H1 (cell line): ENCODE data around the gene SEMA7A. TPM values are rescaled to one million over a fixed set of nuclear protein-coding genes. Genes with fewer than 3 reads are reported as not detected.

Experiments used
- CTCF ChIA-PET: fragments of 300-600 bp; sonication (Branson Sonifier 250); formaldehyde crosslinking; loops from one replicate; lab custom pipeline; 2021; ENCODE audit not compliant: partially characterized antibody; lab: Charles Lee
- POLR2A ChIA-PET: fragments of 300-600 bp; sonication (Branson Sonifier 250); formaldehyde crosslinking; loops from one replicate; lab custom pipeline; 2021; ENCODE audit warnings: inconsistent platforms; ENCODE audit not compliant: partially characterized antibody; lab: Charles Lee
- DNase-seq, 2 experiments: peaks; one replicate each; pipeline versions ENCODE4 v3.0.0 to v3.0.0-alpha.2; 2010 to 2022; ENCODE audit warnings: low spot score in 2 of 2, low read depth in 1 of 2, mixed read lengths in 1 of 2
- FAIRE-seq: peaks from 2 replicates; lab custom pipeline; 2011; peaks lifted over from hg19 to GRCh38; lab: Jason Lieb, UNC
- H2AFZ ChIP-seq: 2 replicates; pipeline ENCODE4 v1.8.1; 2012; ENCODE audit warnings: low read length, inconsistent platforms
- H2AK5ac ChIP-seq: 2 replicates; pipeline ENCODE4 v1.6.1; 2013; ENCODE audit warnings: low read depth, low read length
- H2BK120ac ChIP-seq: replicated peaks from 2 replicates; pipeline ENCODE3; 2013; ENCODE audit warnings: low read depth, low read length, inconsistent platforms
- H2BK12ac ChIP-seq: 2 replicates; pipeline ENCODE4 v1.6.1; 2013; ENCODE audit warnings: low read depth, low read length
- H2BK15ac ChIP-seq: 2 replicates; pipeline ENCODE4 v1.6.1; 2013; ENCODE audit warnings: low read length
- H2BK20ac ChIP-seq: 2 replicates; pipeline ENCODE4 v1.6.1; 2013; ENCODE audit warnings: low read length
- H2BK5ac ChIP-seq: 2 replicates; pipeline ENCODE4 v1.6.1; 2013; ENCODE audit warnings: low read depth, low read length
- H3K14ac ChIP-seq: 2 replicates; pipeline ENCODE4 v1.6.1; 2013; ENCODE audit warnings: inconsistent platforms; ENCODE audit not compliant: insufficient read length
- H3K18ac ChIP-seq: 2 replicates; pipeline ENCODE4 v1.6.1; 2013; ENCODE audit warnings: low read length; ENCODE audit errors: extremely low read depth
- H3K23ac ChIP-seq: 2 replicates; pipeline ENCODE4 v1.6.1; 2013; ENCODE audit warnings: inconsistent platforms; ENCODE audit not compliant: insufficient read length
- H3K23me2 ChIP-seq: 2 replicates; pipeline ENCODE4 v1.6.1; 2013; ENCODE audit warnings: low read depth, low read length
- H3K27ac ChIP-seq: 2 replicates; pipeline ENCODE4 v1.6.1; 2011; ENCODE audit warnings: low read depth, low read length, inconsistent platforms
- H3K27me3 ChIP-seq, 4 experiments: replicated peaks in 1 of 4; 1 replicate in 1 of 4; 2 replicates in 3 of 4; pipeline versions ENCODE4 v1.6.1 to v1.8.1; 2011 to 2013; ENCODE audit warnings: low read length in 3 of 4, mild to moderate bottlenecking in 3 of 4, inconsistent platforms in 2 of 4, mixed read lengths in 2 of 4, moderate library complexity in 1 of 4; ENCODE audit not compliant: control insufficient read depth in 3 of 4, insufficient read depth in 3 of 4; ENCODE audit errors: extremely low read depth in 1 of 4
- H3K36me3 ChIP-seq, 4 experiments: 2 replicates each; pipeline versions ENCODE4 v1.6.1 to v1.8.1; 2011 to 2013; ENCODE audit warnings: mild to moderate bottlenecking in 4 of 4, low read length in 3 of 4, moderate library complexity in 2 of 4, control low read depth in 1 of 4, inconsistent platforms in 1 of 4; ENCODE audit not compliant: insufficient read depth in 4 of 4, control insufficient read depth in 2 of 4
- H3K4ac ChIP-seq: replicated peaks from 2 replicates; pipeline ENCODE3; 2013; ENCODE audit warnings: low read length, low read depth, mixed read lengths, inconsistent platforms; ENCODE audit not compliant: insufficient read length
- H3K4me1 ChIP-seq, 4 experiments: replicated peaks in 1 of 4; 1 replicate in 1 of 4; 2 replicates in 3 of 4; pipeline versions ENCODE4 v1.6.1 to v1.8.1; 2011 to 2013; ENCODE audit warnings: low read length in 3 of 4, inconsistent platforms in 2 of 4, mixed read lengths in 1 of 4; ENCODE audit not compliant: insufficient read depth in 4 of 4, control insufficient read depth in 3 of 4
- H3K4me2 ChIP-seq, 2 experiments: 2 replicates each; pipeline versions ENCODE4 v1.6.1 to v1.8.1; 2011 to 2013; ENCODE audit warnings: low read depth in 2 of 2, low read length in 2 of 2, control low read depth in 1 of 2, inconsistent platforms in 1 of 2, mild to moderate bottlenecking in 1 of 2; ENCODE audit not compliant: insufficient read depth in 1 of 2
- H3K4me3 ChIP-seq, 4 experiments: fragments of 200-600, 300-600 bp in 1 of 4; sonication (generic), shearing (Covaris generic), sonication (Bioruptor Twin) in 1 of 4; 2 replicates each; pipeline versions ENCODE4 v1.5.1 to v1.8.1; 2011 to 2016; ENCODE audit warnings: low read length in 4 of 4, low read depth in 3 of 4, control low read depth in 2 of 4, inconsistent platforms in 2 of 4, mild to moderate bottlenecking in 2 of 4, mixed read lengths in 1 of 4, moderate library complexity in 1 of 4; ENCODE audit not compliant: insufficient read depth in 2 of 4; ENCODE audit errors: extremely low read depth in 1 of 4
- H3K56ac ChIP-seq: replicated peaks from 2 replicates; pipeline ENCODE3; 2013; ENCODE audit warnings: low read depth, mild to moderate bottlenecking, mixed read lengths, low read length, inconsistent platforms; ENCODE audit not compliant: insufficient read length
- H3K79me1 ChIP-seq: 2 replicates; pipeline ENCODE4 v1.6.1; 2013; ENCODE audit warnings: low read depth, low read length, control low read depth
- H3K79me2 ChIP-seq, 2 experiments: 2 replicates each; pipeline versions ENCODE4 v1.6.1 to v1.8.1; 2012 to 2013; ENCODE audit warnings: low read length in 2 of 2, mild to moderate bottlenecking in 2 of 2, inconsistent platforms in 1 of 2; ENCODE audit not compliant: insufficient read depth in 2 of 2, control insufficient read depth in 1 of 2
- H3K9ac ChIP-seq, 4 experiments: replicated peaks in 1 of 4; 1 replicate in 1 of 4; 2 replicates in 3 of 4; pipeline versions ENCODE4 v1.6.1 to v1.8.1; 2011 to 2013; ENCODE audit warnings: low read depth in 3 of 4, low read length in 3 of 4, control low read depth in 2 of 4, mild to moderate bottlenecking in 2 of 4, moderate library complexity in 2 of 4, inconsistent platforms in 1 of 4; ENCODE audit errors: extremely low read depth in 1 of 4
- H3K9me3 ChIP-seq, 2 experiments: 2 replicates each; pipeline versions ENCODE4 v1.6.1 to v1.8.1; 2012 to 2013; ENCODE audit warnings: mild to moderate bottlenecking in 2 of 2, moderate library complexity in 2 of 2, control low read depth in 1 of 2, inconsistent platforms in 1 of 2, low read depth in 1 of 2, low read length in 1 of 2, mixed read lengths in 1 of 2; ENCODE audit not compliant: insufficient read depth in 2 of 2
- H4K20me1 ChIP-seq, 2 experiments: replicated peaks in 1 of 2; 2 replicates each; pipeline versions ENCODE3 to v1.8.1; 2011 to 2013; ENCODE audit warnings: inconsistent platforms in 2 of 2, low read length in 2 of 2, mild to moderate bottlenecking in 1 of 2; ENCODE audit not compliant: insufficient read depth in 2 of 2, control insufficient read depth in 1 of 2
- H4K5ac ChIP-seq: 2 replicates; pipeline ENCODE4 v1.6.1; 2013; ENCODE audit warnings: low read length, low read depth, mixed read lengths, inconsistent platforms; ENCODE audit not compliant: insufficient read length
- H4K8ac ChIP-seq: 2 replicates; pipeline ENCODE4 v1.8.0; 2013; ENCODE audit warnings: mild to moderate bottlenecking, moderate library complexity, low read length, inconsistent platforms; ENCODE audit not compliant: insufficient read depth; ENCODE audit errors: extremely low read depth
- H4K91ac ChIP-seq: replicated peaks from 2 replicates; pipeline ENCODE3; 2013; ENCODE audit warnings: low read length, mixed read lengths, inconsistent platforms; ENCODE audit not compliant: insufficient read length
- CBX8 ChIP-seq: fragments of 300-800, 300-1000 bp; sonication (generic); IDR thresholded peaks from 2 replicates; pipeline ENCODE4 v1.7.1; 2016; ENCODE audit warnings: low read depth, low read length, borderline replicate concordance
- CHD1 ChIP-seq: IDR thresholded peaks from 2 replicates; pipeline ENCODE4 v1.6.1; 2012; ENCODE audit warnings: low read depth, low read length, improper control_type of control experiment
- CREB1 ChIP-seq: IDR thresholded peaks from 2 replicates; pipeline ENCODE4 v1.6.1; 2012; ENCODE audit warnings: inconsistent platforms
- CTBP2 ChIP-seq: IDR thresholded peaks from 2 replicates; pipeline ENCODE4 v1.7.0; 2011; ENCODE audit warnings: borderline replicate concordance, mild to moderate bottlenecking, moderate library complexity, mixed read lengths, low read length; ENCODE audit not compliant: insufficient read depth, insufficient read length
- GTF2F1 ChIP-seq: IDR thresholded peaks from 2 replicates; pipeline ENCODE4 v1.6.1; 2012; ENCODE audit warnings: low read depth, low read length, improper control_type of control experiment, borderline replicate concordance
- HDAC6 ChIP-seq: IDR thresholded peaks from one replicate; pipeline ENCODE4 v1.7.1; 2012; ENCODE audit warnings: low read depth, mild to moderate bottlenecking, inconsistent platforms, low read length, moderate library complexity
- JUN ChIP-seq: IDR thresholded peaks from 2 replicates; pipeline ENCODE4 v1.6.1; 2011; ENCODE audit warnings: low read depth, mild to moderate bottlenecking, improper control_type of control experiment, low read length
- JUND ChIP-seq: IDR thresholded peaks from 2 replicates; pipeline ENCODE4 v1.6.1; 2011; ENCODE audit warnings: mild to moderate bottlenecking, improper control_type of control experiment, low read length
- KDM1A ChIP-seq: fragments of 200-600, 300-600 bp; sonication (generic); IDR thresholded peaks from 2 replicates; pipeline ENCODE4 v1.7.1; 2016; ENCODE audit warnings: mild to moderate bottlenecking, low read length, borderline replicate concordance
- POU5F1 ChIP-seq: IDR thresholded peaks from 2 replicates; pipeline ENCODE4 v1.6.1; 2011; ENCODE audit warnings: low read depth, mild to moderate bottlenecking, low read length, moderate library complexity
- SIN3A ChIP-seq, 2 experiments: IDR thresholded peaks in 1 of 2; conservative IDR thresholded peaks in 1 of 2; 2 replicates each; pipeline ENCODE4 v1.6.1; 2011 to 2012; ENCODE audit warnings: low read length in 2 of 2, improper control_type of control experiment in 1 of 2, low read depth in 1 of 2, mild to moderate bottlenecking in 1 of 2
- SRF ChIP-seq: IDR thresholded peaks from 2 replicates; pipeline ENCODE4 v1.6.1; 2011; ENCODE audit warnings: mild to moderate bottlenecking, low read depth, low read length, moderate library complexity
- TEAD4 ChIP-seq: IDR thresholded peaks from 2 replicates; pipeline ENCODE4 v1.6.1; 2012; ENCODE audit warnings: low read depth, low read length, inconsistent platforms, mixed read lengths
- WGBS, 2 experiments: shearing (Covaris generic) in 1 of 2; methylation state at CpG; one replicate each; pipeline versions ENCODE4 v1.1.6 to v1.1.7; 2013 to 2015; ENCODE audit warnings: low lambda C conversion rate in 2 of 2, mixed read lengths in 2 of 2, inconsistent platforms in 1 of 2, low coverage in 1 of 2, missing lambda C conversion rate in 1 of 2; ENCODE audit not compliant: insufficient replicate concordance in 2 of 2, insufficient coverage in 1 of 2, insufficient read length in 1 of 2; ENCODE audit errors: extremely low coverage in 1 of 2, missing lambda C conversion rate in 1 of 2; 5-methylcytosine and 5-hydroxymethylcytosine counted together
- polyA plus RNA-seq, 7 experiments: library from polyadenylated mRNA; depleted of rRNA in 3 of 7; stranded (reverse) in 5 of 7; unstranded in 2 of 7; fragments of >200 nt in 5 of 7; fragments of 200-250 nt in 2 of 7; gene quantifications; 1 replicate in 5 of 7; 2 replicates in 1 of 7; 4 replicates in 1 of 7; pipeline versions ENCODE4 v1.2.1 to v1.2.3, GENCODE V29; 2011 to 2013; ENCODE audit warnings: missing spikeins in 2 of 7, mixed read lengths in 2 of 7
- total RNA-seq: library from RNA; stranded (reverse); fragmentation: NEBNext Ultra II Directional; extraction: Animal tissue kit (Norgen Biotek cat#: 25700); gene quantifications from 2 replicates; pipeline ENCODE4 v1.2.1, GENCODE V29; 2021
- TF ChIP-seq, protein P1 (sequence below): IDR thresholded peaks from 2 replicates; pipeline ENCODE4 v1.6.1; 2012; ENCODE audit warnings: inconsistent platforms

The SEMA7A gene
- total and polyA plus RNA-seq, 2 of the 8 experiments (the other 6 are each of a cell fraction or from before 2014, with no cell fraction given) = 10.7 to 15.0 TPM

DNA sequence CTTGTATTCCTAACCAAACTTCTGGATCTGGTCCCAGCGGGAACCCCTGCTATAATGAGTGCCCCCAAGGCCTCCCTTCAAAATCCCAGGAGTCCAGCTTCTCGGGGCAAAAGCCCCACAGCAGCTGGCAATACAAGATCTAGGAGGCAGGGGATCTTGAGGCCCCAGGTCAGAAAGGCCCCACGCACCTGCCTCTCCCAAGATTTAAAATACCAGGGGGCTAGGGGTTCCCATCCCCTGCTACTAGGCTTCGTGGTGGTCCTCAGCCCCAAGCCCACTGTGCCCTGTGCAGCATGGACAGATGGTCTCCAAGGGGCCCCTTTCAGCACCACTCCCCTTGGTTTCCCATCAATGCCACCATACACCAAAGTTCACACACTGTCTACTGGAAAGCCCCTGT, 50.5 kb downstream of the SEMA7A start:
- H4K5ac ChIP-seq = no peak overlapping the region
- H4K20me1 ChIP-seq = no peaks in the 10 kb centered on the region
- no peak overlapping the region for H3K4me2 ChIP-seq
- H3K36me3 ChIP-seq = no peaks in the 10 kb centered on the region
- no peak overlapping the region for H2BK20ac ChIP-seq
- H3K4me1 ChIP-seq = peaks cover 0 to 18% (median 11%) of the 10 kb centered on the region in 4 experiments; a peak in 5 of 7 replicates
- FAIRE-seq = no peak
- no peak overlapping the region for H3K56ac ChIP-seq
- H3K23me2 ChIP-seq = no peaks in the 10 kb centered on the region
- ChIA-PET POLR2A (interaction anchor here (1.1 to 2.6 kb wide), 2 partner anchors 48 to 51 kb away, joined by 3 to 9 read pairs; partner anchors contain the start of gene SEMA7A), CTCF (interaction anchor here (1.0 to 36.8 kb wide), 21 partner anchors 11 to 248 kb away, joined by 3 to 1311 read pairs (median 4); partner anchors contain the start of gene SEMA7A)
- no peak overlapping the region for H3K9ac ChIP-seq
- H4K8ac ChIP-seq = no peak overlapping the region
- H3K18ac ChIP-seq = no peak overlapping the region
- H3K23ac ChIP-seq = no peak overlapping the region
- H3K4ac ChIP-seq = no peak overlapping the region
- H2BK5ac ChIP-seq = no peak overlapping the region
- H3K79me2 ChIP-seq = no peaks in the 10 kb centered on the region
- 91% methylated on average over 4 of the region's 4 CpGs; no CpG with 5 or more reads in 1 of the 2 experiments for WGBS, 2 experiments
- no peak overlapping the region for H4K91ac ChIP-seq
- H2BK12ac ChIP-seq = no peak overlapping the region
- H3K27me3 ChIP-seq = no peaks in the 10 kb centered on the region
- H3K79me1 ChIP-seq = no peaks in the 10 kb centered on the region
- no peak for DNase-seq
- no peak overlapping the region for H3K14ac ChIP-seq
- H3K9me3 ChIP-seq = no peaks in the 10 kb centered on the region
- no peak overlapping the region for H3K4me3 ChIP-seq
- no peak overlapping the region for H2BK120ac ChIP-seq
- H3K27ac ChIP-seq = no peak overlapping the region
- no peak overlapping the region for H2BK15ac ChIP-seq
- no peak overlapping the region for H2AK5ac ChIP-seq
- H2AFZ ChIP-seq = no peak overlapping the region
- TF ChIP-seq, protein P1, sequence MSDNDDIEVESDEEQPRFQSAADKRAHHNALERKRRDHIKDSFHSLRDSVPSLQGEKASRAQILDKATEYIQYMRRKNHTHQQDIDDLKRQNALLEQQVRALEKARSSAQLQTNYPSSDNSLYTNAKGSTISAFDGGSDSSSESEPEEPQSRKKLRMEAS = no peak
- TF ChIP-seq JUND (no peak), HDAC6 (no peak), CBX8 (no peak), POU5F1 (no peak), SIN3A (conservative IDR thresholded peaks at IDR 0.05 in 1 of 2, IDR thresholded peaks at IDR 0.05 in 1 of 2; ENCODE audit: low read depth in 1 of 2, low read length in 2 of 2) (no peak), KDM1A (no peak), CTBP2 (no peak), GTF2F1 (no peak), TEAD4 (no peak), SRF (no peak), CHD1 (no peak), CREB1 (no peak), JUN (no peak)
